HG02943 (cell line): ENCODE data around the gene MATN3.

Experiments
- ATAC-seq: cut with Tn5 transposase; IDR thresholded peaks from one replicate; pipeline ENCODE4 v1.9.1; 2021; ENCODE audit warnings: mild to moderate bottlenecking, low read depth, moderate library complexity; ENCODE audit not compliant: unreplicated experiment

MATN3 gene

DNA sequence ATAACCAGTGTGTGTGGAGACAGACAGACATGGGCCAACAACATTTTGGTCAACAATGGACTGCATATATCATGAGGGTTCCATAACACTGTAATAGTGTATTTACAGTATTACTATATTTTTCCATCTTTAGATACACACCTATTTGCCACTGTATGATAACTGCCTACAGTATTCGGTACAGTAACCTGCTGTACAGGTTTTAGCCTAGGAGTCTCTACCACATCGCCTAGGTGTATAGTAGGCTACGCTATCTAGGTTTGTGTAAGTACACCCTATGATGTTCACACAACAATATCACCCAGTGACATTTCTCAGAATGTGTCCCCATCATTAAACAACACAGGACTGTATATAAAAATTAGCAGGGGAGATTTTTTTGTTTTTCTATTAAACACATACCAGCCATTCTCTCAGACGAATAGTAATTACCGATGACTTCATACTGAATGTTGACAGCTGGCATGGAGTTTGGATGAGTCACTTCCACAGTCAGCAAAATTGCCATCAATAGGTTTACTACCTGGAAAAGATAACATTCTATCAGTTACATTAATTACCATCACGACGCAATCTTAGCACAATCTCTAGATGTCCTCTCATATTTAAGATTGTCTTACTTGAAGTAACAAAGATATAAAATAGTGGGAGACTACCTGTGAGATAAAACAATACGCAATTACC is 28.2 kb upstream of the MATN3 start:
- ATAC-seq = no peak

GRCh38 chr2:20037660-20038059 is 25.2 kb upstream of the MATN3 start:
- no peak for ATAC-seq

DNA sequence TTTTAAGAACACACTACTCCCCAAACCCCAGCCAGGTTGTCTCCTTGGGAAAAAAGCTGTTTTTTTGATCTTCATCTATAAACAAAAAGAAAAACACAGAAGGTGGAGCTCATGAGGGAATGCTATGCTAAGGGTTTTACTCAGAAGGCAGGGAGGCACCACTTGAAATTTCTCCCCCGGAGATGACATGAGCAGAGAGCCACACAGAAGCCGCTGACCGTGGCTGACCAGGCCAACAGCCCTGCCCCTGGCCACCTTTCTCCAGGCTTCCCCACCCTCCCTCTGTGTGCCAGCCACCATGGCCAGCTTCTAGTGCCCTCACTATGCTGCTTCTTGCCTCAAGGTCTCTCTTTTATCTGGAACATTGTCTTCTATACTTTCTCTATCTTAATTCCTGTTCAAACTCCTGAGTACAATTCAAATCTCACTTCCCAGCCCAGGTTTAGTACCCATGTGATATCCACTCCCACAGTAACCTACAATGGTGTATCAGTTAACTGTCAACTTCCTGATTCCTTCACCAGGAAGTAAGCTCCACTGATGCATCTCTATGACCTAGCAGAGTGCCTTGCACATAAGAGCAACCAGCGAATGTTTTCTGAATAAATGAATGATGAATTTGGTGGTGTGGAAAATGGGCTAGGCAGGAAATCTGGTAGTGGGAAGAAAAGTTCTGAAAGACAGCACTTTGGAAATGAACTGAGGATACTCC is 23.6 kb upstream of the MATN3 start:
- ATAC-seq = no peak

GRCh38 chr2:20034821-20035220 is 22.4 kb upstream of the MATN3 start:
- no peak for ATAC-seq

DNA sequence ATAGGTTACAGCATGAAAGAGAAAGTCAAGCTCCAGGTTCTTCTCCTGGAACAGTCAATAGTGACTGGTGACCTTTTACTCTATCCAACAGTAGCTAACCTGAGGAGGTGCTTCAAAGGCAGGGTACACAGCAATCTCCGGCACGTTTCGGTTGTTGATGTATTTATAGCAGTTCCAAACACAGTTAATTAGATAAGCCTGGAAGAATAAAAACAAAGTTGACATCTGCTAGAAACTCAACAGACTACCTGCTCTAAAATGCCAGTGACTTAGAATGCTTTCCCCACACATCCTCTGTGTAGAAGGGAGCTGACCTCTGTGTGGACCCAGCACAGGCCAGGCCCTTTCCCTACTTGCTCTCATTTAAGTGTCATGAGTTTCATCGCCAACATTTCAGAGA is 21.8 kb upstream of the MATN3 start:
- no peak for ATAC-seq

DNA sequence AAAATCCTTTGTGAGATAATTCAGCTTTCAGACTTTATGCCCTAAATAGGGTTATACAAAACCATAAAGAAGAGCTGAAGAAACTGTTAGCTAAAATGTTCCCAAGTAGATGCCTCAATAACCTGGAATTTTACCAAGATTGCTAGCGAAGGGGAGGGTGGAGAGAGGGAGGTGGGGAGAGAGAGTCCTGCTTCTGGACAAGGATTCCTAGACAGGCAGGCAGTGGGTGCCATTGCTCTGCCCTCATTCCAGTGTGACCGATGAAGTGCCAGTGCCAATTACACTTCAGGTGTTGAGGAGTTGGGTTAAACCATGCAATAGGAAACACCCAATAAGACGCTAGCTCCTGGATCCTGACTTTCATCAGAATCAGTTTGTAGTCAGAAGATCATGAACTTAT is 20.9 kb upstream of the MATN3 start:
- ATAC-seq = no peak

- no peak for ATAC-seq
Measured at GRCh38 chr2:20030224-20030623, 17.8 kb upstream of the MATN3 start.

DNA sequence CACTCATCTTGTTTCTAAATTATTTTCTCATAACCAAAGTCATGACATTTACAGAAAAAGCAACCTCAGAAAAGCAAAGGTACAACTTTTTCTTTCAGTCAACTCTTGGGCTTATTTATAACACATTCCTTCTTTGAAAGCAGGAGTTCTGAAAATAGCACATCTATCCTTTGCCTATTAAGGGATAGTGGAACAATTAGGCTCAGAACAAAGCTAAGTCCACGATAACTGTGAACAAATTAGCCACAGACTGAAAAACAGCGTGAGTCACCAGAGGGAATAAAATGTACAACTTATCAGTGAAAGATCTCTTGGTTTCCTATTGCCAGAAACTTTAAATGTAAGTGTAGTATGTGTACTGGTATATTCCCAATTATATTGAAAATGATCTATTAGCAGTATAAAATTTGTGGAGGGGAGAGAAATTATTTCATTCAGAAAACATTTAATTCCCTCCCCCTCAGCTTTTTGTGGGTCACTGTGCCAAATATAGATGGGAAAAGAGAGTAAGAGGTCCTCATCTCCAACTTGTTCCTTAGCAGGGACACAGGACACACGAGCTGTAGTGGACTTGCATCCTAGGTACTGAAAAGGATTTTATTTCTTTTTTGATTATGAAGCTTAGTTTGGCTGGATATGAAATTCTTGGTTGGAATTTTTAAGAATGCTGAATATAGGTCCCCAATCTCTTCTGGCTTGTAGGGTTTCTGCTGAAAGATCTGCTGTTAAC is 15.4 kb upstream of the MATN3 start:
- no peak for ATAC-seq

- ATAC-seq = no peak
Measured at GRCh38 chr2:20027260-20027677, 14.8 kb upstream of the MATN3 start.

DNA sequence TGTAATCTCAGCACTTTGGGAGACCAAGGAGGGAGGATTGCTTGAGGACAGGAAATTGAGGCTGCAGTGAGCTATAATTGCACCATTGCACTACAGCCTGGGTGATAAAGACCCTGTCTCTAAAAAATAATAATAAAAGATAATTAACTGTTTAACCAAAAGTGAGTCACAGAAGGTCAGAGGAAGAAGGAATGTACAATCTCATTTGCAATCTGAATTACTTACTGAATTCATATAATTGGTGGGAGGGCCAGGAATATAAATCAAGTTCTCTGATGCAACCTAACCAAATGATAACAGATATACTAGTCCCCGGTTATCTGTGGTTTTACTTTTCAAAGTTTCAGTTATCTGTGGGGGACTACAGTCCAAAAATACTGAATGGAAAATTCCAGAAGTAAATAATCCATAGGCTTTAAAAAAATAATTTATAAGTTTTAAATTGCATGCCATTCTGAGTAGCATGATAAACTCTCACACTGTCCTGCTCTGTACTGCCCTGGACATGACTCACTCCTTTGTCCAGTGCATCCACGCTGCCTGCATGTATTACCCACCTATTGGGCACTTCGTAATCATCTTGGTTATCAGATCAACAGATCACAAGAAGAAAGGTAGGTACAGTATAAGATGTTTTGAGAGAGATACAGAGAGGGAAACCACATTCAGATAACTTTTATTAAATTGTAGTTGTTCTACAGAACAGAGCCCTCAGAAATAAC is 12.8 kb upstream of the MATN3 start:
- no peak for ATAC-seq

GRCh38 chr2:20023688-20024087 is 11.2 kb upstream of the MATN3 start:
- ATAC-seq = no peak

- ATAC-seq = no peak
Measured at GRCh38 chr2:20021405-20022009, 9.0 kb upstream of the MATN3 start.

DNA sequence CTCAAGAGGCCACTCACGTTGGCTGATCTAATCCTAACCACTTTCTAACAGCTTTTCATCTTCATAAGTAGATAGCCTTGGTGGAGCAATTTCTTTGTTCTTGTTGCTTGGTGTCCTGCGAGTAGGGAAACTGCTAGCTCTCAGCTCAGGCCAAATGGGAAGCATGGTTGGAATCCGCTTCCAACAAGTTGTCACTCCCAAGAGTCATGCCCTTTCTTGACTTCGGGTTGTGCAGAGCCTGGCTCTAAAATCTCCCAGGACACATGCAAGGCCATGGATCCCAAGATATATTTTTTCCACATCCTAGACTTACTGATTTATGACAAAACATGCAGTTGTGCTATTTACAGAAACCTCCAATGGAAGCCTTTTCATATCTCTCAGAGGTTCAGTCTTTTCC is 7.3 kb upstream of the MATN3 start:
- no peak for ATAC-seq

- no peak for ATAC-seq
Measured at GRCh38 chr2:20018601-20019152, 6.2 kb upstream of the MATN3 start.

DNA sequence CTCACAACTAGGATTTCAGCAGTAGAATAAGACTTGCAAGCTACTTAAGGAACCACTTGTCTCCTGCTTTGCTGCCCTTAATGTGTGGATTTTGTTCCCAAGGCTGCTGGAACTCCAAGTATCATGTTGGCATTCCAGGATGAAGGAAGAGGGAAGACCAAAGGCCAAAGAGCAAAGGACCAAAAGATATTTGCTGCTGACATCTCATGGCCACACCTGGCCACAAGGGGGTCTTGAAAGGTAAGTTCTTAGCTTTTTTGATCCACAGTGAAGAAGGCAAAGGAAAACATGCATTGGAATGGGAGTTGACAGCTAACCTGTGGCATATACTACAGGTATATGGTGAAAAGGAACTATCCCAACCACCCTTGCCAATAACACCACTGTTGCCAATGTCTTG is 3.9 kb upstream of the MATN3 start:
- ATAC-seq = no peak

- no peak for ATAC-seq
Measured at GRCh38 chr2:20015482-20016083, 3.1 kb upstream of the MATN3 start.

DNA sequence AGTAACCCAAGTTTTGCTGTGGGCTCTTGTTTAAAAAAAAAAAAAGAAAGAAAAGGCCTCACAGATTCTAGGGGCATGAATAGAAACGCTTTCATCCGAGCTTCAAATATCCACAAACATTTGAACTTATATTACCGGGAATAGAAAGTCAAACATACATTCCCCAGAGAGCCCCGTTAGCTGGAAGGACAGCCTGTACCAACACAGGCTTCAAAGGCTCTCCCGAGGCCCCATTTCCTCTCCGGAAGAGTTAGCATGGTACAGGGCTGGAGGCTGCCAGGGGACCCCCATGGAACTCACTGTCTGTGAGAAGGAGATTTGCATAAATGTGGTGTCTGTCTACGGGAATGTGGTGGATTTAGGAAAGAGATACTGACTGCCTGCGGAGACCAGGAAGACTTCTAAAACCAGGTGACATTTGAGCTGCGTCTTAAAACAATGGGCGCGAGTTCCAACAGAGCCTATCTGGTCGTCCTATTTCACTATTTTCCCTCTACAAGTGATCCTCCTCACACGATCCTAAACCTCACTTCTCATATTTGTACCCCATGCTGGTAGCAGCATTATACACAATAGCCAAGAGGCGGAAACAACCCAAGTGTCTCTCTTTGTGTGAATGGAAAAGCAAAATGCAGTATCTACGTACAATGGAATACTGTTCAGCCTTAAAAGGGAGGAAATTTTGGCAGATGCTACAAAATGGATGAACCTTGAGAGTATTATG is 820 bp upstream of the MATN3 start:
- no peak for ATAC-seq

DNA sequence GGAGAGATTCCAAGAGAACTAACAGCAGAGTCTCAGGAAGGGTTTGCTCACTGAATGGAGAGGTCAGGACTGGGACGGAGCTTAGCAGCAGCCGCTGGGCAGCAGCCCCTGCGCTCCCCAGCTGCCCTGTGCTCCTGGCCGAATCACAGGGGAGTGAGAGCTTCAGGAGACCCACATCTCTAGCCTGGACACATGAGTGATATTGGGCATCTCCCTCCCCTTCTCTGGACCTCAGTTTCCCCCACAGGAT is 511 bp downstream of the MATN3 start:
- ATAC-seq = no peak

DNA sequence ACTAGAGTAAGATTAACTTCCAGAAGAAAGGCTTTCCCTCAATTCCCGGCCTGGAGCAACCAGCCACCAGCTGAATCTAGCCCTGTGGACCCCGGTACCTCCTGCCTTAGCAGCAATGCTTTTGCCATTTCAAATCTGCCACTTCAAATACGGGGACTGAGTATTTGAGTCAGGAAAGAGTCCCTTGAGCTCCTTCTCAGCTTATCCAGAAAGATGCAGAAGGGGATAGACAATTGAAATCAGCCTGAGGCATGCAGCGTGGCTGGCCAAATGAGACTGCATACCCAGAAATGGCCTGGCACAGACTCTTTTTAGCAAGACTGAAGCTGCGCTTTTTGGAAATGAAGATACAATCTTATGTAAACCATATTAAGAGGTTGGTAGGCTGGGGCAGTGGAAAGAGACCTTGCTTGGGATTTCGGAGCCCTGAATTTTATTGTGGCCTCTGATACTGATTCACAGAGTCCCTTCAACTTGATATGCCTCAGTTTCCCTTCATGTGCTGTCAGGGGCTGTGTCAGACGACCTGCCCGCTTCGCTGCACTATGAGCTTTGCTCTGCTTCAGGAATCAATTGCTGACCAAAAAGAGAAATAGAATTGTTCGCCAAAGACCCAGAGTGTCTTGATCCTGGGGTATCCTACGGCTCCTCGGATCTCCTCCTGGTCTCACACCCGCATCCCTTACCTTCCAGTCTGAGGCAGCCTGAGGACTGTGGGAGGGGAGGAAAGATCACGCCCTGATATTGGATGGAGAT is 1.0 kb downstream of the MATN3 start:
- no peak for ATAC-seq
